ENCODE results near the gene ARHGAP29. TPM values are rescaled to one million over a fixed set of nuclear protein-coding genes. Genes with fewer than 3 reads are reported as not detected.
A peak's percentile ranks its signal among the peaks of the same experiment; 100 is the strongest.

ARHGAP29 gene, protein sequence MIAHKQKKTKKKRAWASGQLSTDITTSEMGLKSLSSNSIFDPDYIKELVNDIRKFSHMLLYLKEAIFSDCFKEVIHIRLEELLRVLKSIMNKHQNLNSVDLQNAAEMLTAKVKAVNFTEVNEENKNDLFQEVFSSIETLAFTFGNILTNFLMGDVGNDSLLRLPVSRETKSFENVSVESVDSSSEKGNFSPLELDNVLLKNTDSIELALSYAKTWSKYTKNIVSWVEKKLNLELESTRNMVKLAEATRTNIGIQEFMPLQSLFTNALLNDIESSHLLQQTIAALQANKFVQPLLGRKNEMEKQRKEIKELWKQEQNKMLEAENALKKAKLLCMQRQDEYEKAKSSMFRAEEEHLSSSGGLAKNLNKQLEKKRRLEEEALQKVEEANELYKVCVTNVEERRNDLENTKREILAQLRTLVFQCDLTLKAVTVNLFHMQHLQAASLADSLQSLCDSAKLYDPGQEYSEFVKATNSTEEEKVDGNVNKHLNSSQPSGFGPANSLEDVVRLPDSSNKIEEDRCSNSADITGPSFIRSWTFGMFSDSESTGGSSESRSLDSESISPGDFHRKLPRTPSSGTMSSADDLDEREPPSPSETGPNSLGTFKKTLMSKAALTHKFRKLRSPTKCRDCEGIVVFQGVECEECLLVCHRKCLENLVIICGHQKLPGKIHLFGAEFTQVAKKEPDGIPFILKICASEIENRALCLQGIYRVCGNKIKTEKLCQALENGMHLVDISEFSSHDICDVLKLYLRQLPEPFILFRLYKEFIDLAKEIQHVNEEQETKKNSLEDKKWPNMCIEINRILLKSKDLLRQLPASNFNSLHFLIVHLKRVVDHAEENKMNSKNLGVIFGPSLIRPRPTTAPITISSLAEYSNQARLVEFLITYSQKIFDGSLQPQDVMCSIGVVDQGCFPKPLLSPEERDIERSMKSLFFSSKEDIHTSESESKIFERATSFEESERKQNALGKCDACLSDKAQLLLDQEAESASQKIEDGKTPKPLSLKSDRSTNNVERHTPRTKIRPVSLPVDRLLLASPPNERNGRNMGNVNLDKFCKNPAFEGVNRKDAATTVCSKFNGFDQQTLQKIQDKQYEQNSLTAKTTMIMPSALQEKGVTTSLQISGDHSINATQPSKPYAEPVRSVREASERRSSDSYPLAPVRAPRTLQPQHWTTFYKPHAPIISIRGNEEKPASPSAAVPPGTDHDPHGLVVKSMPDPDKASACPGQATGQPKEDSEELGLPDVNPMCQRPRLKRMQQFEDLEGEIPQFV
- total RNA-seq (2021; fragmentation: NEBNext Ultra II Directional; extraction: Animal tissue kit (Norgen Biotek cat#: 25700)): 10 to 100 TPM; 36.9 to 60.3 (median 52.9) TPM
- long read RNA-seq, full-length matches to known transcripts: 3 of 45 reads
- long read RNA-seq, partial matches to known transcripts: 35 of 45 reads
- long read RNA-seq, other reads (novel, unspliced or antisense): 7 of 45 reads

GRCh38 chr1:94237291-94238226 is at the start of gene ARHGAP29:
TSS of gene ARHGAP29 (minus strand) at chr1:94237584. CDS start at chr1:94231611, 5,973 bp downstream.
- Mint-ChIP-seq H3K9me3 (peaks cover 6% of the 10 kb centered on the region; the same call in 1 of the 2 replicates), H3K4me1 (ENCODE audit: low read depth) (peaks cover 64% of the 10 kb centered on the region), H3K36me3 (ENCODE audit: low read depth) (peaks cover 13% of the 10 kb centered on the region), H3K4me3 (peak within 1 kb of the TSS; percentile 94), H3K27me3 (ENCODE audit: insufficient read depth) (no peaks in the 10 kb centered on the region; the same call in 1 of the 2 replicates), H3K27ac (peak within 1 kb of the TSS; percentile 69)
- peak; percentile 58 for DNase-seq
- no peak for TF ChIP-seq CTCF (IDR thresholded peaks at IDR 0.05)

DNA sequence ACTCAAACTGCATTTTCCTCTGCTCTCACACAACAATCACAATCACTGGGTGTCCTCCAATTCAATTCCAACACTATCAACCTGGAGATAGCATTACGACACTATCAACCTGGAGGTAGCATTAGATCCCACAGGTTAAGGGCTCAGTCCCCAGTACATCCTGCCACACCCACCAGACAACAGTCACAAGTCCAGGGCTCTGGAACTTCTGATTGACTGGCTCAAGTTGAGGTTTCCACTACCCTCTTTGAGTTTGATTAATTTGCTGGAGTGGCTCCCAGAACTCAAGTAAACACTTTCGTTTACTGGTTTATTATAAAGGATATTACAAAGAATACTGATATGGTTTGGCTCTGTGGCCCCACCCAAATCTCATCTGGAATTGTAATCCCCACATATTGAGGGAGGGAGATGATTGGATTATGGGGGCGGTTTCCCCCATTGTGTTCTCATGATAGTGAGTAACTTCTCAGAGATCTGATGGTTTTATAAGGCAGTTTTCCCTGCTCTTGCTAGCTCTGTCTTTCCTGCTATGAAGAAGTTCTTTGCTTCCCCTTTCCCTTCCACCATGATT is 49.6 kb upstream of the ARHGAP29 start:
- Mint-ChIP-seq H3K36me3 (ENCODE audit: low read depth) (peaks cover 8% of the 10 kb centered on the region), H3K4me3 (no peak overlapping the region), H3K27me3 (ENCODE audit: insufficient read depth) (peaks cover 2% of the 10 kb centered on the region; the same call in 1 of the 2 replicates), H3K27ac (no peak overlapping the region; the same call in 1 of the 2 replicates), H3K9me3 (no peaks in the 10 kb centered on the region), H3K4me1 (ENCODE audit: low read depth) (peaks cover 48% of the 10 kb centered on the region)
- no peak for DNase-seq
- no peak for TF ChIP-seq CTCF (IDR thresholded peaks at IDR 0.05)

- DNase-seq: peak; percentile 27
- no peak for TF ChIP-seq CTCF (IDR thresholded peaks at IDR 0.05)
- Mint-ChIP-seq H3K4me3 (peak overlapping the region; percentile 35), H3K4me1 (ENCODE audit: low read depth) (peaks cover 64% of the 10 kb centered on the region), H3K27ac (peak overlapping the region; percentile 62), H3K27me3 (ENCODE audit: insufficient read depth) (no peaks in the 10 kb centered on the region), H3K9me3 (no peaks in the 10 kb centered on the region), H3K36me3 (ENCODE audit: low read depth) (peaks cover 9% of the 10 kb centered on the region)
Measured at GRCh38 chr1:94285031-94285654, 47.8 kb upstream of the ARHGAP29 start.

- peak overlapping the region; percentile 62; the same call in 1 of the 2 replicates for H3K27ac Mint-ChIP-seq
- peaks cover 71% of the 10 kb centered on the region for H3K4me1 Mint-ChIP-seq (ENCODE audit: low read depth)
- peaks cover 15% of the 10 kb centered on the region for H3K36me3 Mint-ChIP-seq (ENCODE audit: low read depth)
- no peak overlapping the region; the same call in 1 of the 2 replicates for H3K4me3 Mint-ChIP-seq
- TF ChIP-seq CTCF (IDR thresholded peaks at IDR 0.05): no peak
- no peaks in the 10 kb centered on the region; the same call in 1 of the 2 replicates for H3K27me3 Mint-ChIP-seq (ENCODE audit: insufficient read depth)
- no peak for DNase-seq
- no peaks in the 10 kb centered on the region for H3K9me3 Mint-ChIP-seq
Measured at GRCh38 chr1:94284476-94284875, 47.1 kb upstream of the ARHGAP29 start.
